ENCODE data around the gene RPS6KB1. TPM values are rescaled to one million over a fixed set of nuclear protein-coding genes. Genes with fewer than 3 reads are reported as not detected.
A peak's percentile ranks its signal among the peaks of the same experiment; 100 is the strongest.
"Not testable (repeated sequence)": the region's sequence is repeated elsewhere in the genome, so short reads cannot be mapped to it uniquely, and the experiment has no call there.

The RPS6KB1 gene
- total RNA-seq, 1 donor = 29.0 TPM

DNA sequence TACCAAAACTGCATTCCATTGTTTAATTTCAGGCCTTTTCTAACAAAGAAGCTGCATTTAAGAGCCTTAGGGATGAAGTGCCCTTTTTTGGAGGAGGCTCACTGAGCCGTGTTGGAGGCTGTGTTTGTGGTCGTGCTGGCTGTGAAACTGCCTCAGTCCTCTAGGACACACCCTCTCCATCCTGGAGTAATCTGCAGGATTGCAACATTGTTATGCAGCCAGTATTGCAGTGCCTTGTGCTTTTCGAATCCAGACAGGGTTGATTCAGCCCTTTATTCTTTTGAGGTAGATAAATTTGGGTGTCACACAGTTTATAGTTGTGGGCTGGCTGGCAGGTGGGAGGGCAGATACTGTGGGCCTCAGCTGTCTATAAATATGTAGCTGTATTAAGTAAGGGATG is 37.8 kb downstream of the RPS6KB1 start:
- H3K27ac ChIP-seq (ENCODE audit: low read depth, low read length); H3K27me3 ChIP-seq (ENCODE audit: insufficient read depth, low read length); H3K79me2 ChIP-seq (ENCODE audit: insufficient read depth, low read length); H2AFZ ChIP-seq (ENCODE audit: low read length); DNase-seq (ENCODE audit: insufficient read length, low spot score, missing footprints); H4K20me1 ChIP-seq (ENCODE audit: insufficient read depth, low read length); H3K9me3 ChIP-seq (ENCODE audit: low read depth, low read length); H3K4me2 ChIP-seq (ENCODE audit: insufficient read depth, low read length); H3K4me3 ChIP-seq (ENCODE audit: insufficient read depth, low read length); H3K4me1 ChIP-seq (ENCODE audit: insufficient read depth, low read length): not testable (repeated sequence)
- H3K36me3 ChIP-seq (ENCODE audit: insufficient read depth, low read length) = peaks cover 57% of the 10 kb centered on the region

- H2AFZ ChIP-seq (ENCODE audit: low read length); H3K27me3 ChIP-seq (ENCODE audit: insufficient read depth, low read length); H4K20me1 ChIP-seq (ENCODE audit: insufficient read depth, low read length); H3K4me2 ChIP-seq (ENCODE audit: insufficient read depth, low read length); H3K4me3 ChIP-seq (ENCODE audit: insufficient read depth, low read length); DNase-seq (ENCODE audit: insufficient read length, low spot score, missing footprints); H3K79me2 ChIP-seq (ENCODE audit: insufficient read depth, low read length); H3K27ac ChIP-seq (ENCODE audit: low read depth, low read length); H3K9me3 ChIP-seq (ENCODE audit: low read depth, low read length); H3K4me1 ChIP-seq (ENCODE audit: insufficient read depth, low read length): not testable (repeated sequence)
- peaks cover 65% of the 10 kb centered on the region for H3K36me3 ChIP-seq (ENCODE audit: insufficient read depth, low read length)
These were observed 40.4 kb downstream of the RPS6KB1 start for GRCh38 chr17:59933317-59933716.

- H3K9me3 ChIP-seq (ENCODE audit: low read depth, low read length); H3K27ac ChIP-seq (ENCODE audit: low read depth, low read length); DNase-seq (ENCODE audit: insufficient read length, low spot score, missing footprints); H4K20me1 ChIP-seq (ENCODE audit: insufficient read depth, low read length); H2AFZ ChIP-seq (ENCODE audit: low read length); H3K4me1 ChIP-seq (ENCODE audit: insufficient read depth, low read length); H3K4me2 ChIP-seq (ENCODE audit: insufficient read depth, low read length); H3K4me3 ChIP-seq (ENCODE audit: insufficient read depth, low read length); H3K79me2 ChIP-seq (ENCODE audit: insufficient read depth, low read length); H3K27me3 ChIP-seq (ENCODE audit: insufficient read depth, low read length): not testable (repeated sequence)
- H3K36me3 ChIP-seq (ENCODE audit: insufficient read depth, low read length) = peaks cover 43% of the 10 kb centered on the region
These were observed 47.8 kb downstream of the RPS6KB1 start for GRCh38 chr17:59940697-59941096.

DNA sequence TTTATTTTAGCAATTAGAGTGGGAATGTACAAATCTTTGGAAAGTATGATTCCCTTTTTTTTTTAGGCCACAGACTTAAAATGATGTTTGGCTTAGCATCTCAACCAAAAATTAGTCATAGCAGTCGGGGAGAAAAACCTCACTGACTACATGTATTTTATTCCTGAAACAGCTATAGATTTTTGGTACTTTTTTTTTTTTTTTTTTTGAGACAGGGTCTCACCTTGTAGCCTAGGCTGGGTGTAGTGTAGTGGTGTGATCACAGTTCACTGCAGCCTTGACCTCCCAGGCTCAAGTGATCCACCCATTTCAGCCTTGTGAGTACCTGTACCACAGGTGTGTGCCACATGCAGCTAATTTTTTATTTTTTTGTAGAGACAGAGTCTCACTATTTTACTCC is 48.2 kb downstream of the RPS6KB1 start:
- Histone ChIP-seq H3K27me3 (ENCODE audit: insufficient read depth, low read length) (no peaks in the 10 kb centered on the region), H3K36me3 (ENCODE audit: insufficient read depth, low read length) (peaks cover 42% of the 10 kb centered on the region), H3K9me3 (ENCODE audit: low read depth, low read length) (no peaks in the 10 kb centered on the region), H4K20me1 (ENCODE audit: insufficient read depth, low read length) (no peaks in the 10 kb centered on the region), H3K4me3 (ENCODE audit: insufficient read depth, low read length) (no peak overlapping the region), H3K79me2 (ENCODE audit: insufficient read depth, low read length) (no peaks in the 10 kb centered on the region), H2AFZ (ENCODE audit: low read length) (no peak overlapping the region), H3K27ac (ENCODE audit: low read depth, low read length) (no peak overlapping the region), H3K4me1 (ENCODE audit: insufficient read depth, low read length) (no peaks in the 10 kb centered on the region), H3K4me2 (ENCODE audit: insufficient read depth, low read length) (no peak overlapping the region)
- TF ChIP-seq CTCF (IDR thresholded peaks at IDR 0.05; ENCODE audit: extremely low read depth, low read depth, low read length) = no peak
- DNase-seq (ENCODE audit: insufficient read length, low spot score, missing footprints) = peak; percentile 8

- not testable (repeated sequence) for H3K4me1 ChIP-seq (ENCODE audit: insufficient read depth, low read length); H3K27me3 ChIP-seq (ENCODE audit: insufficient read depth, low read length); H2AFZ ChIP-seq (ENCODE audit: low read length); DNase-seq (ENCODE audit: insufficient read length, low spot score, missing footprints); H3K79me2 ChIP-seq (ENCODE audit: insufficient read depth, low read length); H3K27ac ChIP-seq (ENCODE audit: low read depth, low read length); H3K4me2 ChIP-seq (ENCODE audit: insufficient read depth, low read length); H3K4me3 ChIP-seq (ENCODE audit: insufficient read depth, low read length); H4K20me1 ChIP-seq (ENCODE audit: insufficient read depth, low read length); H3K9me3 ChIP-seq (ENCODE audit: low read depth, low read length)
- H3K36me3 ChIP-seq (ENCODE audit: insufficient read depth, low read length) = peaks cover 35% of the 10 kb centered on the region
These were observed 53.5 kb downstream of the RPS6KB1 start for GRCh38 chr17:59946433-59946832.

GRCh38 chr17:59947310-59947709 is 54.4 kb downstream of the RPS6KB1 start:
- H2AFZ ChIP-seq (ENCODE audit: low read length); H3K4me3 ChIP-seq (ENCODE audit: insufficient read depth, low read length); H4K20me1 ChIP-seq (ENCODE audit: insufficient read depth, low read length); H3K4me2 ChIP-seq (ENCODE audit: insufficient read depth, low read length); H3K79me2 ChIP-seq (ENCODE audit: insufficient read depth, low read length); H3K9me3 ChIP-seq (ENCODE audit: low read depth, low read length); H3K4me1 ChIP-seq (ENCODE audit: insufficient read depth, low read length); DNase-seq (ENCODE audit: insufficient read length, low spot score, missing footprints); H3K27ac ChIP-seq (ENCODE audit: low read depth, low read length); H3K27me3 ChIP-seq (ENCODE audit: insufficient read depth, low read length): not testable (repeated sequence)
- peaks cover 31% of the 10 kb centered on the region for H3K36me3 ChIP-seq (ENCODE audit: insufficient read depth, low read length)
